Measurements from ENCODE around the gene SMIM41.

GRCh38 chr12:52096332-52097044, 17.0 kb downstream of the SMIM41 start:
- TF ChIP-seq CTCF (optimal IDR thresholded peaks at IDR 0.05 in 1 of 3, IDR thresholded peaks at IDR 0.05 in 1 of 3, conservative IDR thresholded peaks at IDR 0.05 in 1 of 3; ENCODE audit: extremely low read depth in 1 of 3, insufficient read depth in 2 of 3, low read length in 3 of 3) (no peak), EZH2 (IDR thresholded peaks at IDR 0.05; ENCODE audit: low read length) (no peak)

All from keratinocyte (primary cell).